ENCODE results near the gene CACNB2. TPM values are rescaled to one million over a fixed set of nuclear protein-coding genes. Genes with fewer than 3 reads are reported as not detected.

Gene CACNB2
- total and polyA plus RNA-seq, 4 donors: 0.38 to 3.1 (median 0.83) TPM

DNA sequence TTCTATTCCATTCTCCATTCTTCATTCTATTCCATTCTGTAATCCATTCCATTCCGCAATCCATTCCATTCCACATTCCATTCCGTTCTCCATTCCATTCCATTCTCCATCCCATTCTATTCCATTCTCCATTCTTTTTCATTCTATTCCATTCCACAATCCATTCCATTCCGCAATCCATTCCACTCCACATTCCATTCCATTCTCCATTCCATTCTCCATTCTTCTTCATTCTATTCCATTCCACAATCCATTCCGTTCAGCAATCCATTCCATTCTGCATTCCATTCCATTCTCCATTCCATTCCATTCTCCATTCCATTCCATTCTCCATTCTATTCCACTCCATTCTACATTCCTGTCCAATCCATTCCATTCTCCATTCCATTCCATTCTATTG is 426.0 kb downstream of the CACNB2 start:
- H3K4me1 ChIP-seq (ENCODE audit: control insufficient read depth in 4 of 4, insufficient read depth in 4 of 4, low read length in 3 of 4): no peaks in the 10 kb centered on the region
- no peaks in the 10 kb centered on the region for H3K27me3 ChIP-seq (ENCODE audit: control insufficient read depth in 4 of 4, insufficient read depth in 4 of 4, low read length in 3 of 4)
- H3K4me3 ChIP-seq (ENCODE audit: low read depth in 1 of 3, low read length in 3 of 3): no peak overlapping the region
- no peak overlapping the region for H3K27ac ChIP-seq (ENCODE audit: low read depth in 1 of 2, low read length in 2 of 2)
- no peak for DNase-seq (ENCODE audit: low spot score)
- WGBS: 99% methylated on average over 4 of the region's 4 CpGs
- H3K9ac ChIP-seq (ENCODE audit: low read depth in 1 of 2, low read length in 2 of 2): no peak overlapping the region
- peaks cover 0 to 30% (median 23%) of the 10 kb centered on the region in 4 donors for H3K36me3 ChIP-seq (ENCODE audit: control insufficient read depth in 4 of 4, insufficient read depth in 3 of 4, low read depth in 1 of 4, low read length in 3 of 4)
- TF ChIP-seq RXRA (IDR thresholded peaks at IDR 0.05) (no peak), HNF4G (IDR thresholded peaks at IDR 0.05) (no peak), HNF4A (conservative IDR thresholded peaks at IDR 0.05) (no peak), FOXA2 (IDR thresholded peaks at IDR 0.05) (no peak), SP1 (IDR thresholded peaks at IDR 0.05) (no peak), RAD21 (IDR thresholded peaks at IDR 0.05) (no peak), NR2F2 (IDR thresholded peaks at IDR 0.05) (no peak), MAX (IDR thresholded peaks at IDR 0.05) (no peak), CTCF (IDR thresholded peaks at IDR 0.05; ENCODE audit: low read depth, low read length, missing input control) (no peak), YY1 (IDR thresholded peaks at IDR 0.05) (no peak), JUND (IDR thresholded peaks at IDR 0.05) (no peak), GABPA (IDR thresholded peaks at IDR 0.05 in 1 of 2, conservative IDR thresholded peaks at IDR 0.05 in 1 of 2) (no peak), TAF1 (conservative IDR thresholded peaks at IDR 0.05) (no peak), EGR1 (IDR thresholded peaks at IDR 0.05; ENCODE audit: low read depth in 2 of 2) (no peak), FOXA1 (IDR thresholded peaks at IDR 0.05) (no peak)
- TF ChIP-seq, protein P1, sequence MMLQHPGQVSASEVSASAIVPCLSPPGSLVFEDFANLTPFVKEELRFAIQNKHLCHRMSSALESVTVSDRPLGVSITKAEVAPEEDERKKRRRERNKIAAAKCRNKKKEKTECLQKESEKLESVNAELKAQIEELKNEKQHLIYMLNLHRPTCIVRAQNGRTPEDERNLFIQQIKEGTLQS (IDR thresholded peaks at IDR 0.05): no peak
- TF ChIP-seq, protein P2, sequence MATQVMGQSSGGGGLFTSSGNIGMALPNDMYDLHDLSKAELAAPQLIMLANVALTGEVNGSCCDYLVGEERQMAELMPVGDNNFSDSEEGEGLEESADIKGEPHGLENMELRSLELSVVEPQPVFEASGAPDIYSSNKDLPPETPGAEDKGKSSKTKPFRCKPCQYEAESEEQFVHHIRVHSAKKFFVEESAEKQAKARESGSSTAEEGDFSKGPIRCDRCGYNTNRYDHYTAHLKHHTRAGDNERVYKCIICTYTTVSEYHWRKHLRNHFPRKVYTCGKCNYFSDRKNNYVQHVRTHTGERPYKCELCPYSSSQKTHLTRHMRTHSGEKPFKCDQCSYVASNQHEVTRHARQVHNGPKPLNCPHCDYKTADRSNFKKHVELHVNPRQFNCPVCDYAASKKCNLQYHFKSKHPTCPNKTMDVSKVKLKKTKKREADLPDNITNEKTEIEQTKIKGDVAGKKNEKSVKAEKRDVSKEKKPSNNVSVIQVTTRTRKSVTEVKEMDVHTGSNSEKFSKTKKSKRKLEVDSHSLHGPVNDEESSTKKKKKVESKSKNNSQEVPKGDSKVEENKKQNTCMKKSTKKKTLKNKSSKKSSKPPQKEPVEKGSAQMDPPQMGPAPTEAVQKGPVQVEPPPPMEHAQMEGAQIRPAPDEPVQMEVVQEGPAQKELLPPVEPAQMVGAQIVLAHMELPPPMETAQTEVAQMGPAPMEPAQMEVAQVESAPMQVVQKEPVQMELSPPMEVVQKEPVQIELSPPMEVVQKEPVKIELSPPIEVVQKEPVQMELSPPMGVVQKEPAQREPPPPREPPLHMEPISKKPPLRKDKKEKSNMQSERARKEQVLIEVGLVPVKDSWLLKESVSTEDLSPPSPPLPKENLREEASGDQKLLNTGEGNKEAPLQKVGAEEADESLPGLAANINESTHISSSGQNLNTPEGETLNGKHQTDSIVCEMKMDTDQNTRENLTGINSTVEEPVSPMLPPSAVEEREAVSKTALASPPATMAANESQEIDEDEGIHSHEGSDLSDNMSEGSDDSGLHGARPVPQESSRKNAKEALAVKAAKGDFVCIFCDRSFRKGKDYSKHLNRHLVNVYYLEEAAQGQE (IDR thresholded peaks at IDR 0.05): no peak
- H3K9me3 ChIP-seq (ENCODE audit: control insufficient read depth in 4 of 4, low read length in 3 of 4): peaks cover 1 to 5% (median 4%) of the 10 kb centered on the region in 4 donors

DNA sequence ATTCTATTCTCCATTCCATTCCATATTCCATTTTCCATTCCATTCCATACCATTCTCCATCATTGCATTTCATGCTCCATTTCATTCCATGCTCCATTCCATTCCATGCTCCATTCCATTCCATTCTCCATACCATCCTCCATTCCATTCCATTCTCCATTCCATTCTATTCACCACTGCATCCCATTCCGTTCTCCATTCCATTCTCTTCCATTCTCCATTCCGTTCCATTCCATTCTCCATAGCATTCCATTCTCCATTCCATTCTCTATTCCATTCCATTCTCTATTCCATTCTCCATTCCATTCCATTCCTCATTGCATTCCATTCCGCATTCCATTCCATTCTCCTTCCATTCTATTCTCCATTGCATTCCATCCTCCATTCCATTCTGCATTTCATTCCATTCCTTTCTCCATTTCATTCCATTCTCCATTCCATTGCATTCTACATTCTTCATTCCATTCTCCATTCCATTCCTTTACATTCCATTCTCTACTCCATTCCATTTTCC is 427.2 kb downstream of the CACNB2 start:
- Histone ChIP-seq H3K27me3 (ENCODE audit: control insufficient read depth in 4 of 4, insufficient read depth in 4 of 4, low read length in 3 of 4) (no peaks in the 10 kb centered on the region), H3K4me3 (ENCODE audit: low read depth in 1 of 3, low read length in 3 of 3) (peak overlapping the region in 1 of 3 donors; percentile 25), H3K4me1 (ENCODE audit: control insufficient read depth in 4 of 4, insufficient read depth in 4 of 4, low read length in 3 of 4) (no peaks in the 10 kb centered on the region), H3K9ac (ENCODE audit: low read depth in 1 of 2, low read length in 2 of 2) (no peak overlapping the region), H3K36me3 (ENCODE audit: control insufficient read depth in 4 of 4, insufficient read depth in 3 of 4, low read depth in 1 of 4, low read length in 3 of 4) (peaks cover 0 to 24% (median 15%) of the 10 kb centered on the region in 4 donors), H3K9me3 (ENCODE audit: control insufficient read depth in 4 of 4, low read length in 3 of 4) (peaks cover 1 to 5% (median 3%) of the 10 kb centered on the region in 4 donors), H3K27ac (ENCODE audit: low read depth in 1 of 2, low read length in 2 of 2) (no peak overlapping the region)
- 98% methylated on average over 3 of the region's 3 CpGs for WGBS
- no peak for DNase-seq (ENCODE audit: low spot score)
- TF ChIP-seq, protein P1 (IDR thresholded peaks at IDR 0.05): no peak
- TF ChIP-seq HNF4A (conservative IDR thresholded peaks at IDR 0.05) (no peak), JUND (IDR thresholded peaks at IDR 0.05) (no peak), RAD21 (IDR thresholded peaks at IDR 0.05) (no peak), FOXA1 (IDR thresholded peaks at IDR 0.05) (no peak), SP1 (IDR thresholded peaks at IDR 0.05) (no peak), NR2F2 (IDR thresholded peaks at IDR 0.05) (no peak), YY1 (IDR thresholded peaks at IDR 0.05) (no peak), TAF1 (conservative IDR thresholded peaks at IDR 0.05) (no peak), EGR1 (IDR thresholded peaks at IDR 0.05; ENCODE audit: low read depth in 2 of 2) (no peak), MAX (IDR thresholded peaks at IDR 0.05) (no peak)
- TF ChIP-seq, protein P2 (IDR thresholded peaks at IDR 0.05): no peak
- TF ChIP-seq, protein P3, sequence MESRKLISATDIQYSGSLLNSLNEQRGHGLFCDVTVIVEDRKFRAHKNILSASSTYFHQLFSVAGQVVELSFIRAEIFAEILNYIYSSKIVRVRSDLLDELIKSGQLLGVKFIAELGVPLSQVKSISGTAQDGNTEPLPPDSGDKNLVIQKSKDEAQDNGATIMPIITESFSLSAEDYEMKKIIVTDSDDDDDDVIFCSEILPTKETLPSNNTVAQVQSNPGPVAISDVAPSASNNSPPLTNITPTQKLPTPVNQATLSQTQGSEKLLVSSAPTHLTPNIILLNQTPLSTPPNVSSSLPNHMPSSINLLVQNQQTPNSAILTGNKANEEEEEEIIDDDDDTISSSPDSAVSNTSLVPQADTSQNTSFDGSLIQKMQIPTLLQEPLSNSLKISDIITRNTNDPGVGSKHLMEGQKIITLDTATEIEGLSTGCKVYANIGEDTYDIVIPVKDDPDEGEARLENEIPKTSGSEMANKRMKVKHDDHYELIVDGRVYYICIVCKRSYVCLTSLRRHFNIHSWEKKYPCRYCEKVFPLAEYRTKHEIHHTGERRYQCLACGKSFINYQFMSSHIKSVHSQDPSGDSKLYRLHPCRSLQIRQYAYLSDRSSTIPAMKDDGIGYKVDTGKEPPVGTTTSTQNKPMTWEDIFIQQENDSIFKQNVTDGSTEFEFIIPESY (IDR thresholded peaks at IDR 0.05): no peak

Measured in liver (tissue), 9 donors.